RWPE1 (cell line): Measurements from ENCODE around the gene ENO1.
"Not testable (repeated sequence)": the region's sequence is repeated elsewhere in the genome, so short reads cannot be mapped to it uniquely, and the experiment has no call there.

Experiments used
- CTCF ChIA-PET: fragments of 350-600 bp; sonication (Branson Sonifier 250); formaldehyde crosslinking; extraction: SDS; loops from one replicate; lab custom pipeline; 2021; lab: Yijun Ruan, JAX
- POLR2A ChIA-PET: fragments of 400-600 bp; formaldehyde crosslinking; extraction: SDS; loops from one replicate; lab custom pipeline; 2020; ENCODE audit warnings: antibody characterized with exemption; ENCODE audit not compliant: low non-redundant PET; lab: Yijun Ruan, JAX
- DNase-seq: peaks from one replicate; pipeline ENCODE4 v3.0.0; 2012; ENCODE audit warnings: low spot score
- H3K27ac ChIP-seq: fragments of 450-650 bp; 2 replicates; pipeline ENCODE4 v1.5.1; 2017
- CTCF ChIP-seq: fragments of 450-650 bp; conservative IDR thresholded peaks from 2 replicates; pipeline ENCODE4 v1.5.1; 2017; ENCODE audit warnings: low read depth, mild to moderate bottlenecking

The ENO1 gene

DNA sequence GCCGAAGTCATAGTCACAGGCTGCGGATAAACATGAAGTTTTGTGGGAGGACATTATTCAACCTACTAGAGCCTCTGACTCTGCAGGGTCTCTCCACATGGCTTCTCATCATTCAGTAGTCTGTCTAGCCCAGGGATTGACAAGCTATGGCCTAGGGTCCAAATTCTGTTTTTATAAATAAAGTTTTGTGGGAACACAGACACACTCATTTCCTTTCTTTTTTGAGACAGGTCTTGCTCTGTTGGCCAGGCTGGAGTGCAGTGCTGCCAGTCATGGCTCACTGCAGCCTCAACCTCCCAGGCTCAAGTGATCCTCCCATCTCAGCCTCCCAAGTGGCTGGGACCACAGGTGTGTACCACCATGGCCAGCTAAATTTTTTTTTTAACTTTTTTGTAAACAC, 8.1 kb upstream of the ENO1 start:
- no peak for DNase-seq
- no peak overlapping the region for H3K27ac ChIP-seq
- no peak for TF ChIP-seq CTCF
- ChIA-PET POLR2A (no interaction called here), CTCF (no interaction called here)

DNA sequence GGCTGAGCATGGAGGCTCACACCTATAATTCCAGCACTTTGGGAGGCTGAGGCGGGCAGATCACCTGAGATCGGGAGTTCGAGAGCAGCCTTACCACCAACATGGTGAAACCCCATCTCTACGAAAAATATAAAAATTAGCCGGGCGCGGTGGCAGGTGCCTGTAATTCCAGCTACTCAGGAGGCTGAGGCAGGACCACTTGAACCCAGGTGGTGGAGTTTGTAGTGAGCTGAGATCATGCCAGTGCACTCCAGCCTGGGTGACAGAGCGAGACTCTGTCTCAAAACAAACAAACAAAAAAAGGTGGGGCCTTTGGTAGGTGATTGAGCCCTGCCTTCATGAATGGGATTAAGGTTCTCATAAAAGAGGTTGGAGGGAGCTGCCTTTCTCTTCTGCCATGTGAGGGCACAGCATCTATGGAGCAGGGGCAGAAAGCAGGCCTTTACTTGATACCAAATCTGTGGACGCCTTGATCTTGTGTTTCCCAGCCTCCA, 7.6 kb upstream of the ENO1 start:
- POLR2A ChIA-PET, DNase-seq, CTCF ChIA-PET, H3K27ac ChIP-seq: not testable (repeated sequence)

GRCh38 chr1:8884105-8884504, 5.6 kb upstream of the ENO1 start:
- CTCF ChIA-PET, DNase-seq, POLR2A ChIA-PET: not testable (repeated sequence)
- H3K27ac ChIP-seq, result peak overlapping the region; percentile 99

GRCh38 chr1:8883491-8883890, 5.0 kb upstream of the ENO1 start:
- ChIA-PET CTCF (no interaction called here), POLR2A (no interaction called here)
- TF ChIP-seq CTCF, result no peak
- peak overlapping the region; percentile 99; the same call in 1 of the 2 replicates for H3K27ac ChIP-seq
- no peak for DNase-seq

GRCh38 chr1:8879922-8880676, 1.6 kb upstream of the ENO1 start:
- peak overlapping the region; percentile 99 for H3K27ac ChIP-seq
- TF ChIP-seq CTCF, result no peak
- peak; percentile 88 for DNase-seq
- ChIA-PET POLR2A (interaction anchor here (0.6 to 0.7 kb wide), 2 partner anchors 12 to 62 kb away, joined by 3 to 4 read pairs; partner anchors contain the start of gene RERE), CTCF (interaction anchor here (0.6 kb wide), 1 partner anchor 1498 kb away, joined by 3 read pairs; no protein-coding TSS in a partner anchor)

- TF ChIP-seq CTCF, result no peak
- H3K27ac ChIP-seq, result peak overlapping the region; percentile 99
- DNase-seq, result no peak
- ChIA-PET POLR2A (interaction anchor here (0.6 to 0.9 kb wide), 3 partner anchors 24 to 377 kb away, joined by 4 read pairs; no protein-coding TSS in a partner anchor), CTCF (interaction anchor here (0.6 kb wide), 1 partner anchor 1499 kb away, joined by 3 read pairs; no protein-coding TSS in a partner anchor)
These were observed 1.0 kb upstream of the ENO1 start for GRCh38 chr1:8879464-8879921.

- POLR2A ChIA-PET, result interaction anchor here (0.6 to 0.9 kb wide), 4 partner anchors 9 to 378 kb away, joined by 3 to 4 read pairs (median 4); no protein-coding TSS in a partner anchor
- peak; percentile 100 for DNase-seq
- peak overlapping the region; percentile 99 for H3K27ac ChIP-seq
- no peak for TF ChIP-seq CTCF
- CTCF ChIA-PET, result interaction anchor here (0.6 to 1.4 kb wide), 2 partner anchors 19 to 127 kb away, joined by 3 to 8 read pairs; no protein-coding TSS in a partner anchor
These were observed 395 bp upstream of the ENO1 start for GRCh38 chr1:8878698-8879463.
